NCI-H128 (cell line): ENCODE results near the gene STK40.

Experiments used
- DNase-seq: peaks from one replicate; lab custom pipeline; 2025; ENCODE audit not compliant: unreplicated experiment; lab: John Stamatoyannopoulos, UW

Gene STK40

DNA sequence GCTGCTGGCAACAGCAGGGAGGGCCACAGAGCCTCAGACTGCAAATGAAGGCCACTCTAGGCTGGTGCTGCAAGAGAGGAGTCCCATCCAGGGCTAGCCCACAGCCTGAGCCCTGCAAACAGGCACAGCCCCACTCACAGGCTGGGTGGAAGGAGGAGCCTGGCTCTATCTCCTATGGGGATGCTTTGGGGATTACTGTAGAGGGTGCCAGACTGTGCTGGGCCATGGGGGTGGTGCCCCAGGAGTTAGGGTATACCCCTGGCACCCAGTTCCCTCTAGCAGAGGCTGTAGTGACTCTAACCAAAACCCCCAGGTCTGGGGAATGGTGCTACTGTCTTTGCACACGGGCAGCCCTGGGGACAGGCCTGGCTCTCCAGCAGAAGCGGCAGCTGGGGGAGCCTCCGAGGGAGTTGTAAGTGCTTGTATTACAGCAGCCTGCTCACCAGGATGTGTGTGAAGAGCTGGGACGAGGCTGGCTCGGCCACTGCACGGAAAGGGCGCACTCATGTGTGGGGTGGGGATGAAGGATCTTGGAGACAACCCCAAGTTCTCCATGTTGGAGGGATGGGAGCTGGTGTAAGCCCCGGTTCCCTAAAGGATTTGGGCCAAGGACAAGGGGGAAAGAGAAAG is 38.9 kb downstream of the STK40 start:
- DNase-seq = no peak

DNA sequence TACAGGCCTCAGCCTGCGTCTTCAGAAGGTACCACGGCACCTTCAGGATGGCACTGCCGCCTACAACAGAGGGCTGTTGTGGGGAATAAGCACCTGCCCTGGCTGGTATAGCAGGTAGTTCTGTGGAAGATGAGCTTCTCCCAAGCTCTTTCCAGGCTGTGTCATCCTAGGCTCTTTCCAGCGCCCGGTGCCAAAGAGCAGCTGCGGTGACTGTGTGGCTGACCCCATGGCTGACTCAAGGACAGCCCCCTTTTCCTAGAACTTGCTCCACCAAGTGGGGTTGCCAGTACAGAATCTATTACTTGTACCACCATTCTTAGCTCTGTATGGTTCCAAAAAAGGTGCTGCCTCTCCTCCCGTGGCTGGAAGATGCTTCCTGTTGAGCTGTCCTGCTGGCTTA is 40.4 kb downstream of the STK40 start:
- no peak for DNase-seq

DNA sequence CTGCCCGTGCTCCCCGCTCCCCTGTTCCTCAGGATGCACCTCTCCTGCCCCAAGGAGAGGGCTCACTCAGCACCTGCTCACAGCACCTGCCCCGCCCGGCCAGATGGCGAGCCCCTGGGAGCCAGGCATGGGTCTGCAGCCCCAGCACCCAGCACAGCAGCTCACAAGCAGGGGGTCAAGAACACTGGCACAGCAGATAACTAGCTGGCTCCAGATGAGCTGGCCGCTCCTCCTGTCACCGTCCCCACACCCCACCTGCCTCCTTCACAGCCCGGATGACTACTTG is 41.4 kb downstream of the STK40 start:
- no peak for DNase-seq

DNA sequence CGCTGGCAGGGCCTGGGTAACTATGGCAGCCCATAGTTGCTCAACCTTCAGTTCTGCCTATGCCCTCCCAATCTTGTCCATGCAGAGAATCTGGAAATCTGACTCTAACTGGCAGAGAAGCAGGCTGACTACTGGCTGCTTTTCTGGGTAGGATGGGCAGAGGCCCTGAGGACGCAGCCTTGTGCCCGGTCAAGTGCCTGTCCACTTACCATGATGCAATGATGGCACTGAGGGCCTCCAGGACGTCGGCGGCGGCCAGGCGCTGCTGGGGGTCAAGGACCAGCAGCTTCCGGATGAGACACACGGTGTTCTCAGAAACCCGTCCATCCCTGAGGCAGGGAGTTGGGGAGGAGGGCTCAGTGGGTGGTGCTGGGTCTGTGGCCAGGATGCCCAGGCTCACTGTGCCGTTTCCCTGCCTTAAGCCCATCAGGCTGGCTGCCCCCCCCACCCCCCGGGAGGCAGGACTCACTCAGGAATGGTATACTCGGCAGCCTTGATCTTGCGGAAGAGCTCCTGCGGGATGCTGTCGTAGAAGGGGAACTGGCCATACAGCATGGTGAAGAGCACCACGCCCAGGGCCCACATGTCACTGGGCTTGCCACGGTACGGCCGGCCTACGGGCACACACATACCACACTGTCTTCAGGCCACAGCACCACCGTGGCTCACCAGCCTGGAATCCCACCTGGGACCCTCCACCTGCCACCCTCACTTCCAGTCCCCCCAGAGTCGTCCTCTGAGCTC is 41.9 kb downstream of the STK40 start:
- DNase-seq = no peak

DNA sequence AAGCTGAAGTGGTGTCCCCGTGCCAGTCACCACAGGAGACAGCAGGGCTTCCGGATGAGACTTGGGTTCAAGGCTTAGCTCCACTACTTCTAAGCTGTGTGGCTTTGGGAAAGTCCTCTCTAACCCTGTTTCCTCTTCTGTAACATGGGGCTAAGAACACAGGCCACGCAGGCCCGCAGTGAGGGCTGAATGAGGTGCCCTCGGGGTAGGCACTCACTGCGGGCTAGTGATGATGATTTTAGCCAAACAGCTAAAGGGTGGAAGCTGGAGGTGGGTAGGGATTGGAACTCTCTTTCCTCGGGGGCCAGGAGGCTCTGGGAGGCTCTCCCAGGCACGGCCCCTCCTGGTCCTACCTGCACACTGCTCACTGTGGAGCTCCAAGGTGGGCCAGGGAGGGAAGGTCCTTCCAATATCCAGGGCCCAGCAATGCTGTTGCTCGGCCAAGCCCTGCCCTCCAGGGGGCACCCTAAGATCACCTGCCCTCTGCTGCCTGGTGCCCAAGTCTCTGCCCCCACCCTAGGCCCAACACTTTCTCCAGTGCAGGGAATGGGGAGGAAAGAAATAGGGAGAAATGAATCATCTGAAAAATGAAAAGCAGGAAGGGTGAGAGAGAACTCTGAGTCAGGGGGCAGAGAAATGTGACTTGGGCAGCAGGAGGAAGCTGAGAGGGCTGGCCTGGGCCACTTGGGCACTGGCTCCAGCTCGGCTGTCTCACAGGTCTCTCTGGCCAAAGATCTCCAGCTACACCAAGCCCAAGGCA is 43.1 kb downstream of the STK40 start:
- DNase-seq = no peak

DNA sequence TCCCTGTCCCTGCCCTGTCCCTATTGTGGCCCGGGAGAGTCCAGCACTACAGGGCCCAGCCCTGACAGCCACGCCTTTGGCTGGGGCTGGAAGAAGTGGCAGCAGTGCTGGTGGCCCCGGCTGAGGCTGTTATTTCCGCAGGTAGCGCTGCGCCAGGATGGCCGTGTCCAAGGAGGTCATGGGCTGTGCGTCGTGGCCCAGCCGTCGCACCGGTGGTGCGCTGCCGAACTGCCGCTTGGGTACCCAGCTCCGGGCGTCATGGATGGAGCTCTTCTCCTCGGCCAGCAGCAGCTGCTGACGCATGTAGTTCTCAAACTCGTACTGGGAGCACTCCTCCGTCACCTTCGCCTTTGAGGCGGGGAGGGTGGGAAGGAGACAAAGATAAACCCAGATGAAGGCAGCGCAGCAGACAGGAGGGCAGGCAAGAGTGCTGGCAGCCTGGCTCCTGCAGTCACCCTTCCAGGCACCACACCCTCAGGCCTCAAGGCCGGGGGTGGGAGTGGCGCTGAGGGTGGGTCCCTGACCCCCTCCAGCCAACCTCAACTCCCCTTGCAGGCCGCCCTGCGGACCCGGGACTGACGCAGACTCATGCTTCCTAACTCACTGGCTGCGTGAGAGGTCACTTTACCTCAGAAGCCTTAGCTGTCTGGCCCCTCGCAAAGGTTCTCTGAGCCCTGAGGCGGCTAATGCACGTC is 44.0 kb downstream of the STK40 start:
- DNase-seq = no peak

DNA sequence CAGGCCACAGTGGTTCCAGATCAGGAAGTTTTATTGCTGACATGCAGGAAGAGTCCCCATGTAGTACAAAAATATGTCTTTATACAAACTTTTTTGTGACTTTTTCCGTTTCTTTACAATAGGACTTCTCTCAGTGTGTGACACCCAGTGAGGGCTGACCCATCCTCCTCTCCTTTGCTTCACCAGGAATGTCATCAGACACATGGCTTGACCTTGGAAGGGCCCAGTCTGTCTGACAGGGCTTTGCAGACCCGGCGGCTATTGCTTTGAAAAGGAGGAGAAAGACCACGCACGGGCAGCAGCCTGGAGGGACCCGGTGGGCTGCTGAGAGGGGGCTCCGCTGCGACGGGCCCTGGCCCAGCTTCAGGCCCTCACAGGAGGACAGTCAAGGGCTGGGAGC is 46.1 kb downstream of the STK40 start:
- no peak for DNase-seq

DNA sequence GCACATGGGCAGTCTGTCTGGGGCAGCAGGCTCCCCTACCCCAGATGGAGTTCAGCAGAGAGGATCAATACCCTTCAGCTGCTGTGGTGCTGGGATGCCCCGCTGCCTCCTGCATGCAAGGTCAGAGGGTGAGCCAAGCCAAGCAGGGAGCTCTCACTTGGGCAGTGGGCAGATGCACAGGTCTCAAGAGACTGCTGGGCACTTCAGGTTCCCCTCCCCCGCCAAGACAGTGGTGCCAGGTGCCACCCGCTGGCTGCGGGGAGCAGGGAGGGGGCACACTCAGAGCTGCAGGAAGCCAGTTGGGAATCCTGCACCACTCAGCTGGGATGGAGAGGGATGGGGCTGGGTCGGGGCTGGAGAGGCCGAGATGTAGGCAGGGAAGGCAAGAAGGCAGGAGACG is 46.5 kb downstream of the STK40 start:
- no peak for DNase-seq

DNA sequence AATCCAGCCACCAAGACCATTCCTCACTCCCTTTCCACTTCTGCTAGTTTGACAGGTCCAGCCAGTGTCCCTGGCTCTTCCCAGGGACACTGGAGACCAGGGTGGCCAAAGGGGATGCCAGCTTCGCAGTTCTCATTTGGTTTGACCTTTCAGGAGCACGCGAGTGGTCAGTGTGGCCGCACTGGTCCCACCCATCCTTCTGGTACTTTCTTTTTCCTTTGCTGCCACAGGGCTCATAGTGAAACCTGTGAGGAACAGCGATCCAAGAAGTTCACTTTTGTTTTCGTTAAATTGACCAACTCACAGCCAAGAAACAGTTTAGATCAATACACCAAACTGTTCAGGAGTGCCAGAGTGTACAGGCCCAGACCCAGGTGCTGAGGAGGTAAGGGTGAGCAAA is 47.9 kb downstream of the STK40 start:
- DNase-seq = no peak

DNA sequence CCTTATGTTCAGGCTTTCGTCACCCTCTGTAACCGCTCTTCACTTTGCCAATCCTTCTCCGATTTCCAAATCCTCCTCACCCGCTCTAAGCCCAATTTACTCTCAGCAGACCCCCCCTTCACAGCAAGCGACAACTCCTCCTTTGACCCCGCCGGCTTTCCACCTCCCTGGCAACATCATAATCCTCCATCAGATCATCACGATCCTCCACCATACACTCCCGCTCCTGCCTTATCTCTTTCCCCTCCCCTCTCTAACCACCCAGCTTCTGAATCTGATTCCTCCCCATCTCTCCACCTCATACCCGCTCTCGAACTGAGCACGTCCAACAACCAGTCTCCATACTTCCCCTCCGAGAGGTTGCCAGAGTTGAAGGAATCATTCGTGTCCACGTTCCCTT is 54.8 kb downstream of the STK40 start:
- no peak for DNase-seq

DNA sequence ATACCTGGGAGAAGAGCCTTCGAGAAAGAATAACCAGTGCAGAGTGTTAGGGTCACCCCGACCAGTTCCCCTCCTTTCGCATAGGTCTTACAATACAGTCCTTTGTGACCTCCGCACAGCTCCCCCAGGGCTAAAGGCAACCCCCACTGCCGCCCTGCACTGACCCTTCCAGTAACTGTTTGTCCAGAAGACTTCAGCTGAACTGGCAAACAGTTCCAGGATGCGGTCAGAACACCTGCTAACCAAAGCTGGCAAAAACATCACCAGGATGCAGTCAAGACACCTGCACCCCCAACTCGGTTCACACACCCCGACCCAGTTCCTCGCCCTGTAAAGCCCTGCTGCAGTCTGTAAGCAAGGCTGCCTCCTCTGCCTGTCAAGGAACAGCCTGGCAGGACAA is 55.9 kb downstream of the STK40 start:
- no peak for DNase-seq

DNA sequence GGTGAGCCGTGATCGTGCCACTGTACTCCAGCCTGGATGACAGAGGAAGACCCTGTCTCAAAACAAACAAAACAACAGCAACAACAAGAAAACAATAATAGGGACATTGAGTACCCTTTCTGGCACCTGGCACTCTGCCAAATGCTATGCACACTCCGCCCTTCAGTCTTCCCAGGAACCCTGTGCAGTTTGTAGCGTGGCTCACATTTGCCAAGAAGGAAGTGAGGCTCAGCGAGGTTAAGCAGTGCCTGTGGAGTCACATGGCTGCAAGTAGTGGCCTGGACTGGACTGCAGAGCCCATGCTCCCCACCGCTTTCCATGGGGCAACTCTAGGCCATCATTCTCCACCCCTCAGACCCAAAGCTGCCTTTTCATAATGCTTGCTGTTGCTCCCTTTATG is 57.0 kb downstream of the STK40 start:
- no peak for DNase-seq

DNA sequence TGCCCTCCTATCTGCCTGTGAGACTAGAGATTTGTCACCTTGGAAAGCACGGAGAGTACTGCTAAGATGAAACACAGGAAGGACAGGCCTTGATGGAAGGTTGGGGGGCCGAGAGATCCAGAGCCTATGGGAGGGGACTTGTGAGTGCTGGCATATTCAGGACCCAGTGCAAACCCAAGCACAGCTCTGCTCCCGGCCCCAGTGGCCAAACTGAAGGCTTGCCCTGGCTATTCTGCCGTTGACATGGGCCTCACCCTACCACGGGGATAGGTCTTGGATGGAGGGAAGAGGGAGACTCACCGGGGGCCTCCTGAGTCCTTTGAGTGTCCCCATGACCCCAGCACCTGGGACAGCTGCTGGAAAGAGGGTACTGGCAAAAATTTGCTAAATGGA is 57.6 kb downstream of the STK40 start:
- no peak for DNase-seq

DNA sequence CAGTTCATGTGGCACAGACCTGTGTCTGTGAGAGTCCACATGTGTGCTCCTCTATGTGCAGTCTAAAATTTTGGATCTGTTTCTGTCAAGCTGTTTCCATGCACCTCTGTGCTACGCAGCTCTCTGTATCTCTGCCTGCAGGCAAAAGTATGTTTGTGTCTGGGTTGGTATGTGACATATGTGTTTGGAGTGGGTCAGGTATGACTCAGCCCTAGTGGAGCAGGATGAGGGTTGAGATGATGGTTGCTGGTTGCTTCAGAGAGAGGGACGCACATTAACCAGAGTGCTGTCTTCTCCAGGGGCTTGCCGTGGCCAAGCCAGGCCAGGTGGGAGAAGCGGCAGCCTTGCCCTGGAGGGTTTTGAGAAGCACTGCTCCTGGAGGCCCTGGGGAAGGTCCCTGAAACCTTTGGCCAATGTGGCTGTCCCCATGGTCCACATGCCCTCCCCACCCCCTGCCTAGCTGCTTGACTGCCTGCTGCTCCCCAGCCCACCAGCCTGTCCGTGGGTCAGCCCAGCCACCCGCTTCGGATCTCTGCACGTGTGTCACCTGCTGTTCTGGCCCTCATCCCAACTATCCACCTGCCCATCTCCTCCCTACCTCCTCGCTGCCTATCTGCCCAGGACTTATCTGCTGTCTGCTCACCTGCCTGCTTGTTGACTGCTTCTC is 58.2 kb downstream of the STK40 start:
- DNase-seq = no peak

DNA sequence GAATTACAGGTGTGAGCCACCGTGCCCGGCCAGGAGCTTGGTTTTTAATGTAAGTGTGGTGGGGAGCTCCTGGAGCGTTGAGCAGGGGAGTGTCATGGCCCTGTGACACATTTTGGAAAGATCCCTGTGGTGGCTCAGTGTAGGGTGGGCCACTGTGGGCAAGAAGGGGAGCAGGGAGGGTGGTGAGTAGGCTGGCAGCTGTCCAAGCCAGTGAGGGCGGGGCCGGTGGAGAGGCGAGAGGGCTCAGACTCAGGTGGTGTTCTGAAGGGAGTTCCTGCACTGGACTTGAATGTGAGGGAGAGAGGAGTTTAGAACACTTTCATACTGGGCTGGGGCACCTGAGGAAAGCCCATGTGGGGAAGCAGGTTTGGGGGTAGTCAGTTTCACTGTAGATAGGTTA is 59.2 kb downstream of the STK40 start:
- no peak for DNase-seq

DNA sequence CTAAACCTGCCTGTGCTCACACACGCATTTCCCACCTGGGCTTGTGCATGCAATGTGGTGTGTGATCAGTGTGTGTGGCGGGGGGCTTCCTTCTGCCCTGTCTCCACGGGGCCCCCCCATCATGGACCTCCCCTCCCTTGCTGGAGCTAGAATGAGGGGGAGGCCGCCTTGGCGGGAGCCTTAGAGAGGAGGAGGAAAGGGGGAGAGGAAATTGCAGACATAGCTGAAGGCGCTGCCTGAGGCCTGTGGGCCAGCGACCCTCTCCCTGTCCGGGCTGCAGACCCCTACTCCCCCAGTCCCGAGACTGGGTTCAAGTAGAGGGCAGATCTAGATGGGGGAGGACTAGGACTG is 61.4 kb downstream of the STK40 start:
- no peak for DNase-seq

DNA sequence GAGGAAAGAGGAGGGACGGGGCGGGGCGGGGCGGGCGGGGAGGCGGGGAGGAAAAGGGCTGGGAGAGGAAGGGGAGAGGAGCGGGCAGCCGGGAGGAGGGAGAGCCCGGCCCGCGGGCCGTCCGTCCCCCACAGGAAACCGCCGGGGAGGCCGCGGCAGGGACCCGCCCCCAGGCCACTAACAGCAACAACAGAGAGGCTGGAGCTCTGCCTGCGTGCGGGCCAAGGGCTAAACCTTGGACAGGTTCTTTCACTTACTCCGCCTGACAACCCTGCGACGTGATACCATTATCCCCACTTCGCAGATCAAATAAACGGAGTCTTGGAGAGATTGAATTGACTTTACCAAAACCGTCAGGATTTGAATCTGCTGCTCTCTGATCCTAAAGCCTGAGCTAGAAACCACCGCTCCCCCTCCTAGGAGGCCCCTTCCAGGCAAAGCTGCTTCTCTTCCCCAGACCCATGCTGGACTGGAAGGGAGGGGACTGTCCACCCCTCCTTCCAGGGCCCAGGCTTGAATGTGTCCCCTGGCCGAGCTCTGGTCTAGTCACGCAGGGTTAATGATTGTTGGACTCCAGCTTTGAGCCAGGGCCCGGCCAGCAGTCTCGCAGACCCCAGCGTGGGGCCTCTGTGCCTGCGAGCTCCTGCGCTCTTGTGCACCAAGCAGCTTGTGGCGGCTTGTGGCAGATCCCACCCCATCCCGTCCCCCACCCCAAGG is 61.9 kb downstream of the STK40 start, which contains the start of gene EVA1B:
EVA1B (minus strand) TSS at position 10 of the 717 bp plus-strand sequence. CDS start 608 bp downstream, outside the sequence.
- no peak for DNase-seq

DNA sequence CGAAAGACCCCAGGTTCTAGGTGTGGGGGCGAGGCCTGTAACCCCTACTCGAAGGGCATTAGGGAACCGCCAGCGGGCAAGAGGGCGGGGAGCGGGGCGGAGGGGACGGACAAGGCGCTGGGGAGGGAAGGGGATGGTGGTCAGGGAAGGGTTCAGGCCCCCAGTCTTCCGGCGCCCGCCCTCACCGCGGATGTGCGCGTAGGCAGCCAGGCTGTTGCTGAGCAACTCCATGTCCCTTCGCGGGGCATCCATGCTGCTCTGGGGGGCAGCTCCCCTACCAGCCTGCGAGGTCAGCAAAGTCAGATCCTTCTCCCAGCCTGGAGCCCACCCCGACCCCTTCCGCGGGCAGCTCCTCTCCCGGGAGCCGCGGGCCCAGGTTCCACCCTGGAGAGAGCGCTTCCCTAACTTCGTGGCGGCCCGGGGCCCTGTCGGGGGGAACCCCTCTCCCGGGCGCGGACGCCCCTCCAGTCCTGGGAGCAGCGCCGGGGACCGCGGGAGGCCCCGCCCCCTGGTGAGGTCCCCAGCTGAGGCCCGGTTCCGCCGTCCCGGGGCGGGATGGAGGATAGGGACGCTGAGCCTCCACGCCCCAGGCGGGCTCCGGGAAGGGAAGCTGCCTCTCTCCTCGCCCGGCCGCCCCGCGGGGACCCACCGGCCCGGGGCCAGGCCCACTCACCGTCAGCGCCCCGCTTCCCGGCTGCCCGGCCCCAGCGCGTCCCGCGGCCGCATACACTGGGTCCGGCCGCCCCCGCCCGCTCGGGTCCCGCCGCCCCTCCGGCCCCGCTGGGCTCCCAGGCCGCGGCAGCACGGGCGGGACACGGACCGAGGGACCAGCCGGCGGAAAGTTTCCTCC is 62.7 kb downstream of the STK40 start:
- DNase-seq = no peak

DNA sequence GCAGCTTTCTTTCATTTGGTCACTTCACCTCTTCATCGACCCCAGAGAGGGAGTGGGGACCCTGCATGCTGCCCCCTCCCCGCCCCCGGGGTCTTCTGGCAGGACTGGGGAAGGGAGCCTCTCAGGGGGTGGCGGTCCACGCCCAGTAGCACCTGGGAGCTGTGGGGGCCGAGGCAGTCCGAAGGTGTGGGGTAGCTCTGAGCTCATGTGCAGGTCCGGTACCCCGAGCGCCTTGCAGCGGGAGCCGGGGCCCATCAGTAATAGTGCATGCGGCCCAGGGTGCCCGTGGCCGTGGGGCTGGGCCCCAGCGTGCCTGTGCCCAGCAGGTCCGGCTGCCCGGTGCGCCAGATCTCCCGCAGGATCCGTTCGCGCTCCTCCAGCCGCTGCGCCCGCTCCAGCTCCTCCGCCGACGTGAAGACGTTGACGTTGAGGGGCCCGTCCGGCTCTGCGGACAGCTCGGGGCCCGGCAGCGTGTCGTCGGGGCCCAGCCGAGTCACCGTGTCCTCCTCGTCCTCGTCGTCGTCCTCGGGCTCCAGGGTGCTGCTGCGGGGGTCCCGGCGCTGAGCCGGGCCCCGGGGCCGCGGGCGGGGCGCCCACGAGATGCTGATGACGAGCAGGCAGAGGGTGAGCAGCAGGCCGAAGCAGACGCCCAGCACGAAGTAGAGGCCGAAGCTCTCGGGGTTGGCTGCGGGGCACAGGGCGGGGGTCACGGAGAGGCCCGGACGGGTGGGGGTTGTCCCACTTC is 63.5 kb downstream of the STK40 start:
- DNase-seq = no peak
